CD4-positive, CD25-positive, alpha-beta regulatory T cell (primary cell): ENCODE data around the gene JPT2. TPM values are rescaled to one million over a fixed set of nuclear protein-coding genes. Genes with fewer than 3 reads are reported as not detected.
A peak's percentile ranks its signal among the peaks of the same experiment; 100 is the strongest.

Experiments
- ATAC-seq, 2 donors: fragments of 150-1000 bp; cut with Tn5 transposase; one replicate each; pipeline ENCODE4 v1.10.0; 2021; ENCODE audit warnings: low read depth in 2 of 2, moderate number of reproducible peaks in 2 of 2, moderate library complexity in 1 of 2
- DNase-seq, 3 donors: peaks; one replicate each; pipeline versions ENCODE4 v3.0.0 to v3.0.0-alpha.2; 2012 to 2022; ENCODE audit warnings: mixed read lengths in 1 of 3
- H3K27ac ChIP-seq: one replicate; pipeline ENCODE4 v1.7.0; 2013; ENCODE audit warnings: mild to moderate bottlenecking, low read length; ENCODE audit not compliant: insufficient read depth, poor library complexity, severe bottlenecking
- H3K27me3 ChIP-seq: one replicate; pipeline ENCODE4 v1.7.0; 2013; ENCODE audit warnings: low read length; ENCODE audit not compliant: control insufficient read depth, insufficient read depth
- H3K36me3 ChIP-seq: one replicate; pipeline ENCODE4 v1.7.0; 2013; ENCODE audit warnings: mild to moderate bottlenecking, low read length, moderate library complexity; ENCODE audit not compliant: control insufficient read depth, insufficient read depth
- H3K4me1 ChIP-seq: 2 replicates; pipeline ENCODE4 v1.7.0; 2013; ENCODE audit warnings: mild to moderate bottlenecking, low read length; ENCODE audit not compliant: insufficient read depth, control insufficient read depth, poor library complexity, severe bottlenecking
- H3K4me3 ChIP-seq: one replicate; pipeline ENCODE4 v1.7.0; 2013; ENCODE audit warnings: low read depth, mild to moderate bottlenecking, low read length, moderate library complexity
- H3K9me3 ChIP-seq, 2 experiments: 1 replicate in 1 of 2; 2 replicates in 1 of 2; pipeline ENCODE4 v1.7.0; 2013; ENCODE audit warnings: low read length in 2 of 2, mild to moderate bottlenecking in 1 of 2, moderate library complexity in 1 of 2; ENCODE audit not compliant: control insufficient read depth in 2 of 2
- H3K27ac Mint-ChIP-seq, 3 donors: one replicate each; pipeline ENCODE4 v1.8.0; 2020 to 2022; ENCODE audit warnings: mild to moderate bottlenecking in 3 of 3, mixed read lengths in 3 of 3, moderate library complexity in 2 of 3
- H3K27me3 Mint-ChIP-seq: one replicate; pipeline ENCODE4 v1.8.0; 2022; ENCODE audit warnings: mild to moderate bottlenecking, mixed read lengths
- H3K36me3 Mint-ChIP-seq: one replicate; pipeline ENCODE4 v1.8.0; 2020; ENCODE audit warnings: mixed read lengths
- H3K4me1 Mint-ChIP-seq, 4 donors: one replicate each; pipeline ENCODE4 v1.8.0; 2020 to 2022; ENCODE audit warnings: mixed read lengths in 4 of 4, mild to moderate bottlenecking in 1 of 4
- H3K4me3 Mint-ChIP-seq, 4 donors: one replicate each; pipeline ENCODE4 v1.8.0; 2020 to 2022; ENCODE audit warnings: mild to moderate bottlenecking in 4 of 4, mixed read lengths in 4 of 4, moderate library complexity in 3 of 4
- H3K9me3 Mint-ChIP-seq, 7 donors: one replicate each; pipeline ENCODE4 v1.8.0; 2020 to 2022; ENCODE audit warnings: mixed read lengths in 7 of 7, mild to moderate bottlenecking in 3 of 7, moderate library complexity in 2 of 7
- polyA plus RNA-seq, 4 donors: library from polyadenylated mRNA; unstranded; fragments of 300-500 nt; fragmentation: Illumina TruSeq; gene quantifications; one replicate each; pipeline ENCODE4 v1.2.3, GENCODE V29; 2021
- total RNA-seq: library from RNA; stranded (reverse); gene quantifications from one replicate; pipeline ENCODE4 v1.2.3, GENCODE V29; 2022

The JPT2 gene
- total and polyA plus RNA-seq, 5 donors from 2014 or later = 9.7 to 13.9 (median 10.5) TPM

GRCh38 chr16:1749152-1750117, 71.4 kb downstream of the JPT2 start:
- Histone ChIP-seq H3K4me1 (no peaks in the 10 kb centered on the region), H3K27me3 (no peaks in the 10 kb centered on the region), H3K4me3 (no peak overlapping the region), H3K9me3 (no peaks in the 10 kb centered on the region), H3K36me3 (peaks cover 66% of the 10 kb centered on the region), H3K27ac (no peak overlapping the region)
- DNase-seq (no peak), ATAC-seq (no peak)
- peak overlapping the region in 1 of 4 donors; percentile 27 for H3K4me3 Mint-ChIP-seq
- peaks cover 14% of the 10 kb centered on the region for H3K36me3 Mint-ChIP-seq
- no peak overlapping the region for H3K27ac Mint-ChIP-seq
- peaks cover 0 to 5% (median 1%) of the 10 kb centered on the region in 4 donors for H3K4me1 Mint-ChIP-seq
- peaks cover 0 to 2% (median 0%) of the 10 kb centered on the region in 7 donors for H3K9me3 Mint-ChIP-seq
- no peaks in the 10 kb centered on the region for H3K27me3 Mint-ChIP-seq

Other genes with a start within 250 kb of the JPT2 start
- gene PERCC1, start 247.2 kb upstream of the JPT2 start, total RNA-seq = not detected
- not detected for gene PERCC1, start 247.2 kb upstream of the JPT2 start, polyA plus RNA-seq
- 2.6 TPM for gene CCDC154, start 233.7 kb upstream of the JPT2 start, total RNA-seq
- not detected for gene CCDC154, start 233.7 kb upstream of the JPT2 start, polyA plus RNA-seq
- gene CLCN7, start 203.3 kb upstream of the JPT2 start, total RNA-seq = 104 TPM
- gene CLCN7, start 203.3 kb upstream of the JPT2 start, polyA plus RNA-seq = 10 to 100 TPM; 22.0 to 24.9 (median 23.5) TPM
- not detected for gene PTX4, start 189.3 kb upstream of the JPT2 start, total RNA-seq
- not detected for gene PTX4, start 189.3 kb upstream of the JPT2 start, polyA plus RNA-seq
- gene TELO2, start 184.9 kb upstream of the JPT2 start, total RNA-seq = 27.4 TPM
- gene TELO2, start 184.9 kb upstream of the JPT2 start, polyA plus RNA-seq = 10 to 100 TPM in 3 of 4 donors, 1 to 10 TPM in 1; 9.1 to 15.2 (median 11.6) TPM
- 25.8 TPM for gene TMEM204, start 144.6 kb upstream of the JPT2 start, total RNA-seq
- 10 to 100 TPM; 59.8 to 97.4 (median 69.1) TPM for gene TMEM204, start 144.6 kb upstream of the JPT2 start, polyA plus RNA-seq
- 2.5 TPM for gene IFT140, start 66.2 kb upstream of the JPT2 start, total RNA-seq
- gene IFT140, start 66.2 kb upstream of the JPT2 start, polyA plus RNA-seq = 1 to 10 TPM; 1.1 to 2.0 (median 1.5) TPM
- 30.5 TPM for gene CRAMP1, start 65.9 kb upstream of the JPT2 start, total RNA-seq
- gene CRAMP1, start 65.9 kb upstream of the JPT2 start, polyA plus RNA-seq = 1 to 10 TPM in 2 of 4 donors, under 1 TPM in 2; 0.49 to 1.6 (median 1.1) TPM
- gene MAPK8IP3, start 27.9 kb downstream of the JPT2 start, total RNA-seq = 222 TPM
- gene MAPK8IP3, start 27.9 kb downstream of the JPT2 start, polyA plus RNA-seq = 1 to 10 TPM in 3 of 4 donors, under 1 TPM in 1; 0.79 to 2.2 (median 1.2) TPM
- 45.1 TPM for gene NME3, start 93.3 kb downstream of the JPT2 start, total RNA-seq
- gene NME3, start 93.3 kb downstream of the JPT2 start, polyA plus RNA-seq = 100 to 1,000 TPM in 1 of 4 donors, 10 to 100 TPM in 3; 63.8 to 101 (median 75.0) TPM
- gene EME2, start 94.5 kb downstream of the JPT2 start, total RNA-seq = 19.0 TPM
- gene EME2, start 94.5 kb downstream of the JPT2 start, polyA plus RNA-seq = 1 to 10 TPM in 1 of 4 donors, under 1 TPM in 3; 0.57 to 1.1 (median 0.64) TPM
- gene MRPS34, start 94.9 kb downstream of the JPT2 start, total RNA-seq = 46.5 TPM
- 100 to 1,000 TPM; 143 to 176 (median 155) TPM for gene MRPS34, start 94.9 kb downstream of the JPT2 start, polyA plus RNA-seq
- 85.2 TPM for gene SPSB3, start 104.3 kb downstream of the JPT2 start, total RNA-seq
- 10 to 100 TPM; 61.1 to 72.3 (median 70.8) TPM for gene SPSB3, start 104.3 kb downstream of the JPT2 start, polyA plus RNA-seq
- 41.6 TPM for gene NUBP2, start 104.7 kb downstream of the JPT2 start, total RNA-seq
- gene NUBP2, start 104.7 kb downstream of the JPT2 start, polyA plus RNA-seq = 100 to 1,000 TPM in 1 of 4 donors, 10 to 100 TPM in 3; 88.8 to 104 (median 96.6) TPM
- gene IGFALS, start 115.4 kb downstream of the JPT2 start, total RNA-seq = 0.84 TPM
- under 1 TPM in 1 of 4 donors, not detected in 3; 0.24 TPM for gene IGFALS, start 115.4 kb downstream of the JPT2 start, polyA plus RNA-seq
- 36.1 TPM for gene HAGH, start 148.5 kb downstream of the JPT2 start, total RNA-seq
- 10 to 100 TPM; 42.1 to 69.1 (median 48.9) TPM for gene HAGH, start 148.5 kb downstream of the JPT2 start, polyA plus RNA-seq
- 4.5 TPM for gene FAHD1, start 148.9 kb downstream of the JPT2 start, total RNA-seq
- gene FAHD1, start 148.9 kb downstream of the JPT2 start, polyA plus RNA-seq = 10 to 100 TPM; 16.3 to 25.8 (median 22.4) TPM
- gene MEIOB, start 193.9 kb downstream of the JPT2 start, total RNA-seq = not detected
- not detected for gene MEIOB, start 193.9 kb downstream of the JPT2 start, polyA plus RNA-seq
- gene HS3ST6, start 240.1 kb downstream of the JPT2 start, total RNA-seq = not detected
- not detected for gene HS3ST6, start 240.1 kb downstream of the JPT2 start, polyA plus RNA-seq